ENCODE measurements around the gene ARHGAP26.

Gene ARHGAP26

GRCh38 chr5:143161885-143162540, 391.8 kb downstream of the ARHGAP26 start:
- no peak for DNase-seq (ENCODE audit: low read depth in 2 of 2)

GRCh38 chr5:143162810-143163209, 392.6 kb downstream of the ARHGAP26 start:
- DNase-seq (ENCODE audit: low read depth in 2 of 2): no peak

GRCh38 chr5:143164557-143164956, 394.4 kb downstream of the ARHGAP26 start:
- DNase-seq (ENCODE audit: low read depth in 2 of 2): no peak

- DNase-seq (ENCODE audit: low read depth in 2 of 2): no peak
Measured at GRCh38 chr5:143165049-143165880, 395.1 kb downstream of the ARHGAP26 start.

- DNase-seq (ENCODE audit: low read depth in 2 of 2): no peak
Measured at GRCh38 chr5:143166090-143166489, 395.9 kb downstream of the ARHGAP26 start.

GRCh38 chr5:143166661-143167420, 396.7 kb downstream of the ARHGAP26 start:
- DNase-seq (ENCODE audit: low read depth in 2 of 2): no peak

- DNase-seq (ENCODE audit: low read depth in 2 of 2): no peak
Measured at GRCh38 chr5:143168171-143168741, 398.1 kb downstream of the ARHGAP26 start.

- DNase-seq (ENCODE audit: low read depth in 2 of 2): no peak
Measured at GRCh38 chr5:143168921-143169810, 399.0 kb downstream of the ARHGAP26 start.

GRCh38 chr5:143170104-143170503, 399.9 kb downstream of the ARHGAP26 start:
- no peak for DNase-seq (ENCODE audit: low read depth in 2 of 2)

GRCh38 chr5:143170977-143171376, 400.8 kb downstream of the ARHGAP26 start:
- no peak for DNase-seq (ENCODE audit: low read depth in 2 of 2)

- no peak for DNase-seq (ENCODE audit: low read depth in 2 of 2)
Measured at GRCh38 chr5:143172739-143173138, 402.6 kb downstream of the ARHGAP26 start.

- no peak for DNase-seq (ENCODE audit: low read depth in 2 of 2)
Measured at GRCh38 chr5:143173139-143173889, 403.1 kb downstream of the ARHGAP26 start.

GRCh38 chr5:143174714-143175398, 404.7 kb downstream of the ARHGAP26 start:
- DNase-seq (ENCODE audit: low read depth in 2 of 2): no peak

GRCh38 chr5:143176048-143176447, 405.9 kb downstream of the ARHGAP26 start:
- DNase-seq (ENCODE audit: low read depth in 2 of 2): no peak

GRCh38 chr5:143177263-143177983, 407.2 kb downstream of the ARHGAP26 start:
- no peak for DNase-seq (ENCODE audit: low read depth in 2 of 2)

- DNase-seq (ENCODE audit: low read depth in 2 of 2): no peak
Measured at GRCh38 chr5:143179126-143179740, 409.1 kb downstream of the ARHGAP26 start.

GRCh38 chr5:143180751-143181150, 410.6 kb downstream of the ARHGAP26 start:
- no peak for DNase-seq (ENCODE audit: low read depth in 2 of 2)

GRCh38 chr5:143181173-143181572, 411.0 kb downstream of the ARHGAP26 start:
- DNase-seq (ENCODE audit: low read depth in 2 of 2): no peak

- DNase-seq (ENCODE audit: low read depth in 2 of 2): no peak
Measured at GRCh38 chr5:143182106-143182505, 411.9 kb downstream of the ARHGAP26 start.

Data from stimulated activated CD4-positive, alpha-beta T cell treated with anti-CD3 and anti-CD28 coated beads, Interleukin-1b, Interleukin-23, amount 100 ng/mL, for 4 hours (primary cell).